Brain microvascular endothelial cell (primary cell): Measurements from ENCODE around the gene CHCHD10.
"Not testable (repeated sequence)": the region's sequence is repeated elsewhere in the genome, so short reads cannot be mapped to it uniquely, and the experiment has no call there.

ENCODE experiments used
- DNase-seq: peaks from one replicate; pipeline ENCODE4 v3.0.0-alpha.2; 2020
- H3K27ac ChIP-seq: fragments of 250-450 bp; sonication (Bioruptor Pico); 2 replicates; pipeline ENCODE4 v1.5.1; 2020; ENCODE audit warnings: mild to moderate bottlenecking, moderate library complexity
- H3K27me3 ChIP-seq: fragments of 250-450 bp; sonication (Bioruptor Pico); replicated peaks from 2 replicates; pipeline ENCODE4 v1.5.1; 2020; ENCODE audit warnings: mild to moderate bottlenecking
- H3K36me3 ChIP-seq: fragments of 250-450 bp; sonication (Bioruptor Pico); replicated peaks from 2 replicates; pipeline ENCODE4 v1.5.1; 2020; ENCODE audit warnings: mild to moderate bottlenecking
- H3K4me3 ChIP-seq: 2 replicates; pipeline ENCODE4 v1.5.1; 2011; ENCODE audit warnings: low read depth, mild to moderate bottlenecking, control low read depth, low read length, moderate library complexity
- in situ Hi-C: cut with HindIII; loops from 2 replicates; pipeline ENCODE4 v1.10.0; 2017; ENCODE audit warnings: low sequenced_read_pairs, low pct_ligation_motif_present
- TF ChIP-seq, protein P1 (sequence below): IDR thresholded peaks from 2 replicates; pipeline ENCODE4 v1.5.1; 2011; ENCODE audit warnings: low read depth, mild to moderate bottlenecking, moderate library complexity, low read length, control low read depth, inconsistent platforms; ENCODE audit errors: missing control alignments

CHCHD10 gene

DNA sequence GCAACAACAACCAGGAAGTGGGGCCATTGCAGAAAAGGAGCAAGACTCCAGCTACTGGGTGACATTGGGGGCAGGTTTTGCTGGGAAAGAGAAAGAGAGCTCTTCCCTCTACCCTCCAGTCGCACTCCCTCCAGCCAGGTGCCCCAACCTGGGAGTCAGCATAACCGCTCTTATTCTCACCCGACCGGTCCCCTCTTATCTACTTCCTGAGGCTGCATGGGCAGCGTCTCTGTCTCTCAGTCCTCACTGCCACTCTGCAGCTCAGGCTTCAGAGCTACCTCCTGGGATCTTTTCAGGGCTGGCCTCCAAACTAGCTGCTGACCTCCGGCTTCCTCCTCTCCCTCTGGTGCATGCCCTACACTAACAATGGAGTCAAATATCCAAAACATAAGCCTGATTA lies 22.0 kb downstream of the CHCHD10 start:
- Histone ChIP-seq H3K27ac (no peak overlapping the region), H3K36me3 (peaks cover 30% of the 10 kb centered on the region), H3K4me3 (no peak overlapping the region), H3K27me3 (no peaks in the 10 kb centered on the region)
- DNase-seq, result no peak
- in situ Hi-C loops, result no loop called here
- TF ChIP-seq, protein P1, sequence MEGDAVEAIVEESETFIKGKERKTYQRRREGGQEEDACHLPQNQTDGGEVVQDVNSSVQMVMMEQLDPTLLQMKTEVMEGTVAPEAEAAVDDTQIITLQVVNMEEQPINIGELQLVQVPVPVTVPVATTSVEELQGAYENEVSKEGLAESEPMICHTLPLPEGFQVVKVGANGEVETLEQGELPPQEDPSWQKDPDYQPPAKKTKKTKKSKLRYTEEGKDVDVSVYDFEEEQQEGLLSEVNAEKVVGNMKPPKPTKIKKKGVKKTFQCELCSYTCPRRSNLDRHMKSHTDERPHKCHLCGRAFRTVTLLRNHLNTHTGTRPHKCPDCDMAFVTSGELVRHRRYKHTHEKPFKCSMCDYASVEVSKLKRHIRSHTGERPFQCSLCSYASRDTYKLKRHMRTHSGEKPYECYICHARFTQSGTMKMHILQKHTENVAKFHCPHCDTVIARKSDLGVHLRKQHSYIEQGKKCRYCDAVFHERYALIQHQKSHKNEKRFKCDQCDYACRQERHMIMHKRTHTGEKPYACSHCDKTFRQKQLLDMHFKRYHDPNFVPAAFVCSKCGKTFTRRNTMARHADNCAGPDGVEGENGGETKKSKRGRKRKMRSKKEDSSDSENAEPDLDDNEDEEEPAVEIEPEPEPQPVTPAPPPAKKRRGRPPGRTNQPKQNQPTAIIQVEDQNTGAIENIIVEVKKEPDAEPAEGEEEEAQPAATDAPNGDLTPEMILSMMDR, result no peak

DNA sequence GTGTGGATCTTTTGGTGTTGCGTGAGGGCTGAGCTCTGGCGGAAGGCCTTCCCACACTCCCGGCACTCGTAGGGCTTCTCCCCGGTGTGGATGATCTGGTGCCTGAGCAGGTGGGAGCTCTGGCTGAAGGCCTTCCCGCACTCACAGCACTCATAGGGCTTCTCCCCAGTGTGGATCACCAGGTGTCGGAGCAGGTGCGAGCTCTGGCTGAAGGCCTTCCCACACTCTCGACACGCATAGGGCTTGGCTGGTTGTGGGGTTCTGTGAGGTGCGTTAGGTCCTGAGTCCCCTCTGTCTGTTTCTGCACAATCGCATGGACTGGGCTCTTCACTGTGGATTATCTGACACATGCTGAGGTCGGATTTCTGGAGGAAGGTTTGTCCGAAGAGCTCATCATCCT lies 23.3 kb downstream of the CHCHD10 start:
- Histone ChIP-seq H3K4me3 (no peak overlapping the region), H3K27ac (no peak overlapping the region), H3K27me3 (no peaks in the 10 kb centered on the region), H3K36me3 (peaks cover 30% of the 10 kb centered on the region)
- DNase-seq, result no peak
- TF ChIP-seq, protein P1, result no peak
- in situ Hi-C loops, result no loop called here

DNA sequence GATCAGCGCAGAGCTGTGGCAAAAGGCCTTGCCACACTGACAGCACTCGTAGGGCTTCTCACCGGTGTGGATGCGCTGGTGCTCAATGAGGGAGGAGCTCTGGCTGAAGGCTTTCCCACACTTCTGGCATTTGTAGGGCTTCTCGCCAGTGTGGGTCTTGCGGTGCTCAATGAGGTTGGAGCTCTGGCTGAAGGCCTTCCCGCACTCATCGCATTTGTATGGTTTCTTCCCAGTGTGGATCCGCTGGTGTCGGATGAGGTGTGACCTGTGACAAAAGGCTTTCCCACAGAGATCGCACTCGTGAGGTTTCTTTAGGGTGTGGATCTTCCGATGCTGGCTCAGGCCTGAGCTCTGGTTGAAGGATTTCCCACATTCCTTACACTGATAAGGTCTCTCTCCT lies 23.8 kb downstream of the CHCHD10 start:
- Histone ChIP-seq H3K27me3 (no peaks in the 10 kb centered on the region), H3K4me3 (no peak overlapping the region), H3K36me3 (peaks cover 30% of the 10 kb centered on the region), H3K27ac (no peak overlapping the region)
- in situ Hi-C loops, result no loop called here
- TF ChIP-seq, protein P1, result no peak
- DNase-seq, result no peak

DNA sequence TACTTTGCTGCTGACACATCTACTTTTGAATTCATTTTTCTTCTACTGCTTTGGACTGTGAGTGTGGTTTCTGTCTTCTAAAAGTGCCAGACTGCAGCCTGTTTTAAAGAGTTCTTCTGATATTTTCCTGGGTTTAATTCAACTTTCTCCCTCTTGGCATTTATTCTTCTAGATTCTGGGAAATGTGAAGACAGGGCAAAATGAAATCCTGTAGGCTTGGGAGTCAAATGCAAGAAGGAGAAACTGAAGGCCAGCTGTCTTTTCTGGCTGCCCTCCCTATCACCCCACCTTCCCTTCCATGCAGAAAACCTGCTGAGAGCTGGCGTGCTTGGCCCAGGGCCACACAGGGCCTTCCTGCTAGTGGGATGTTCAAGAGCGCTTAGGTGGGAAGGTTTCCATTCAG lies 24.5 kb downstream of the CHCHD10 start:
- no peak overlapping the region for H3K27ac ChIP-seq
- no peaks in the 10 kb centered on the region for H3K27me3 ChIP-seq
- in situ Hi-C loops, result no loop called here
- TF ChIP-seq, protein P1, result no peak
- H3K4me3 ChIP-seq, result no peak overlapping the region
- DNase-seq, result no peak
- H3K36me3 ChIP-seq, result peaks cover 30% of the 10 kb centered on the region

DNA sequence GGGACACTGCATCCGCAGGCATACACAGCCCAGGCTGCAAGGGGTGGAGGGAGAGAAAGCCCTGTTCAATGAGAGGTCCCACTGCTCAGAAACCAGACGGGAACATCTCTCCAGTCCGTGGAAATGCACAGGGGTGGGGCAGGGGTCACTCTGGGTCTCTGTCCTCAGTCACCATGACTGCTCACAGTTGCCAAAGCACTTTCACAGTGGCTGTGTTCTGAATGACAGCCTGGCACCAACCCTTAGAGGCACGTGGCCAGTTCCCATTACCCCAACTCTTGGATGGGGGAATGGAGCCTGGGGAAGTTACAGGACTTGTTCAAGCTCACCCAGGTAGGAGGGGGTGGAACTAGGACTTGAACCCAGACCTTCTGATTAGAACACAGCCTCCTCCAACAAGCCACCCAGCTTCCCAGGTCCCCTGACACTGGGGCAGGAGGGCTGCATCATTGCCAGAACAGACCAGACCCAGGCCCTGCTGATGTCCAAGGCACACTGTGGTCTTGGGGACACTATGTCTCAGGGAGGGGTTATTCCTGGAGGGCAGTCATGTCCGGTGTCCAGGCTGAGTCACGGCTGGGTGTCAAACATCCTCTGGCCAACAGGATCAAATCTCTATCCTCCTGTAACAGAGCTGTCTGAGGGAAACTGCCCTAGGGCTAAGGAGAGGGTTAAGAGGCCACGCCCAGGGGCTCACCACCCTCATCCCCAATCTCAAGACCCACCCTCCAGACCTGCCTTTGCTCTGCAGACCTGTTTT lies 25.1 kb downstream of the CHCHD10 start:
- Histone ChIP-seq H3K36me3 (peaks cover 30% of the 10 kb centered on the region), H3K27me3 (no peaks in the 10 kb centered on the region), H3K4me3 (no peak overlapping the region), H3K27ac (no peak overlapping the region)
- DNase-seq, result no peak
- in situ Hi-C loops, result no loop called here
- TF ChIP-seq, protein P1, result no peak

DNA sequence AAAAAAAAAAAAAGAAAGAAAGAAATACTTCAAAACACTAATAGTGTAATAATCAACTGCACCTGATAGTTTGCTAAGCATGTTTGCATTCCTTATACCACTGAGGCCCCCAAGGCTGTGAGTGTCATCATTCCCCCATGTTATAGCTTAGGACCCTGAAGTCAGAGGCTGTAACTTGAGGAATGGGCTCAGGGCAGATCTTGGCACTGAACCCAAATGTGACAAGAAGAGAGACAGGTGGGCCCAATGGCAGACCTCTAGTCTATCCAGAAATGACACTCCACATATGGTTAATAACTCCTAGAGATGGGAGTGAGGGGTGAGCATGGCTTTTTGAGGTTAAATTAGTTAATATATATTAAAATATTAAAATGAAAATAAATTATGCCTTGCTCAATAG lies 30.1 kb downstream of the CHCHD10 start:
- TF ChIP-seq, protein P1, result no peak
- in situ Hi-C loops, result no loop called here
- no peak overlapping the region for H3K27ac ChIP-seq
- H3K4me3 ChIP-seq, result no peak overlapping the region
- no peaks in the 10 kb centered on the region for H3K27me3 ChIP-seq
- no peak for DNase-seq
- peaks cover 3% of the 10 kb centered on the region for H3K36me3 ChIP-seq

DNA sequence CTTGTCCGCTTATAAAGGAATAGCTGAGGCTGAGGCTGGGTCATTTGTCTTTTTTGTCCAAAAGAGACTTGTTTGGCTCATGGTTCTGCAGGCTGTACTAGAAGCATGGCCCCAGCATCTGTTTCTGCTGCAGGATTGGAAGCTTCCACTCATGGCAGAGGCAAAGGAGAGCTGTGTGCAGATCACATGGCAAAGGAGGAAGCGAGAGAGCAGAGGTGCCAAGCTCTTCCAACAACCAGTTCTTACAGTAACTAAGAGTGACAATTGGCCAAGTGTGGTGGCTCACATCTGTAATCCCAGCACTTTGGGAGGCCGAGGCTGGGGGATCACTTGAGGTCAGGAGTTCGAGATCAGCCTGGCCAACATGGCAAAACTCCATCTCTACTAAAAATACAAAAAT lies 39.7 kb downstream of the CHCHD10 start:
- H3K4me3 ChIP-seq, H3K27ac ChIP-seq, H3K36me3 ChIP-seq, DNase-seq, H3K27me3 ChIP-seq, in situ Hi-C loops: not testable (repeated sequence)
